GM12872 (cell line): ENCODE results near the gene DPH7.

Experiments used
- CTCF ChIP-seq: IDR thresholded peaks from 3 replicates; pipeline ENCODE4 v1.5.1; 2011; ENCODE audit warnings: low read depth, mild to moderate bottlenecking, low read length, moderate library complexity; ENCODE audit not compliant: insufficient read depth

Gene DPH7

GRCh38 chr9:137607141-137607857 is 28.6 kb upstream of the DPH7 start:
- TF ChIP-seq CTCF, result no peak

GRCh38 chr9:137606734-137607138 is 28.0 kb upstream of the DPH7 start:
- no peak for TF ChIP-seq CTCF

GRCh38 chr9:137606005-137606621 is 27.4 kb upstream of the DPH7 start:
- no peak for TF ChIP-seq CTCF

GRCh38 chr9:137605121-137606004 is 26.6 kb upstream of the DPH7 start, which contains the start of gene ARRDC1:
Gene ARRDC1, plus strand, starts transcription at chr9:137605686. Its CDS starts 32 bp downstream, at chr9:137605718.
- no peak for TF ChIP-seq CTCF

GRCh38 chr9:137604345-137605086 is 25.8 kb upstream of the DPH7 start:
- TF ChIP-seq CTCF, result no peak

- TF ChIP-seq CTCF, result no peak
Observed at GRCh38 chr9:137603879-137604278, 25.2 kb upstream of the DPH7 start.
